H7 (cell line): ENCODE data around the gene PKLR. TPM values are rescaled to one million over a fixed set of nuclear protein-coding genes. Genes with fewer than 3 reads are reported as not detected.
"Not testable (repeated sequence)": the region's sequence is repeated elsewhere in the genome, so short reads cannot be mapped to it uniquely, and the experiment has no call there.

Source experiments
- DNase-seq: peaks from one replicate; pipeline ENCODE4 v3.0.0; 2012
- H3K27me3 ChIP-seq: 2 replicates; pipeline ENCODE4 v1.6.0; 2011; ENCODE audit warnings: mild to moderate bottlenecking, low read length; ENCODE audit not compliant: control insufficient read depth, insufficient read depth
- H3K36me3 ChIP-seq: replicated peaks from 2 replicates; pipeline ENCODE4 v1.5.1; 2011; ENCODE audit warnings: low read length; ENCODE audit not compliant: control insufficient read depth, insufficient read depth
- H3K4me3 ChIP-seq: 2 replicates; pipeline ENCODE4 v1.5.1; 2011; ENCODE audit warnings: low read depth, mild to moderate bottlenecking, control low read depth, low read length, moderate library complexity; ENCODE audit not compliant: insufficient read depth
- total RNA-seq: library from RNA; depleted of rRNA; stranded (reverse); fragments of >200 nt; shearing (Covaris generic); gene quantifications from 2 replicates; pipeline ENCODE4 v1.2.3, GENCODE V29; 2014; rRNA removed

PKLR gene
- 1.00 and 2.2 TPM in 2 replicates for total RNA-seq

DNA sequence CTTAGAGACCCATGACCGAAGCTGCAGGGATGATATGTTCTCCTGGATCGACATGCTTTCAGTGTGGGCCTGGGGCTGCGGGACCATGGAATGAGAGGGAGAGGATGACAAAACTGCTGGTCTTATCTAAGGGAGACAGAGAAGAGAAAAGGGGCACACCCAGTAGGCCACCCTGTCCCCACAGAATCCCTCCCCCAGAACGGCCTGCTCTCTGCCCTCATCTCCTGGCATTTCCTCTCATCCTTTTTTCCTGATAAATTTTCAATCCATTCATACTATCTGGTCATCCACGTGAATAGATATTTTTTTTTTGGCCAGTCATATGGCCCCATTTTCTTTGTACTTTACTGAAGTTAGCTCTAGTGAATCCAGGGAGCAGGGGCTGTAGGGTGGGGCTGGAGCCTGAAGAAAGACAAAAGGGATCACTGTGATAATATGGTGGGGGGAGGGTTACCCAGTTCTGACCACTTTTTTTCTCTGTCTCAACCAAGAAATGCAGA lies at the start of gene PKLR:
PKLR (minus strand) TSS at position 97 of the 500 bp plus-strand sequence; CDS start at position 54, 43 bp downstream.
- Histone ChIP-seq H3K4me3 (no peak within 1 kb of the TSS), H3K27me3 (peaks cover 6% of the 10 kb centered on the region; the same call in 1 of the 2 replicates), H3K36me3 (no peaks in the 10 kb centered on the region)
- DNase-seq, result no peak

DNA sequence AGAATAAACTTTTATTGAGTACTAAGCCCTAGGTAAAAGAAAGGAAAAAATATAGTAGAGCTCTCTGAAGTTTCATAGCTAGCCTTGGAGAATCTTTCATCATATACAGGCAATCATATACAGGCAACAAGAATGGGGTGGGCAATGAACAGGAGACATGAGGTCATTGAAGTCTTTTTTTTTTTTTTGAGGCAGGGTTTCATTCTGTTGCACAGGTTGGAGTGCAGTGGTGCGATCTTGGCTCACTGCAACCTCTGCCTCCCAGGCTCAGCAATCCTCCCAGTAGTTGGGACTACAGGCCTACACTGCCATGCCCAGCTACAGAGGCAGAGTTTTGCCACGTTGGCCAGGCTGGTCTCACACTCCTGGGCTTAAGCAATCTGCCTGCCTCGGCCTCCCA lies 41.6 kb upstream of the PKLR start:
- H3K27me3 ChIP-seq, result no peaks in the 10 kb centered on the region
- no peak overlapping the region for H3K4me3 ChIP-seq
- no peak for DNase-seq
- H3K36me3 ChIP-seq, result peaks cover 27% of the 10 kb centered on the region

GRCh38 chr1:155339515-155340097 lies 38.4 kb upstream of the PKLR start:
- Histone ChIP-seq H3K27me3 (no peaks in the 10 kb centered on the region), H3K36me3 (peaks cover 23% of the 10 kb centered on the region), H3K4me3 (no peak overlapping the region)
- no peak for DNase-seq

- no peak for DNase-seq
- H3K27me3 ChIP-seq, result no peaks in the 10 kb centered on the region
- no peak overlapping the region for H3K4me3 ChIP-seq
- peaks cover 13% of the 10 kb centered on the region for H3K36me3 ChIP-seq
Observed at GRCh38 chr1:155334962-155335361, 33.7 kb upstream of the PKLR start.

GRCh38 chr1:155329980-155330598 lies 28.9 kb upstream of the PKLR start:
- H3K27me3 ChIP-seq, result no peaks in the 10 kb centered on the region
- peaks cover 10% of the 10 kb centered on the region for H3K36me3 ChIP-seq
- no peak overlapping the region for H3K4me3 ChIP-seq
- no peak for DNase-seq

DNA sequence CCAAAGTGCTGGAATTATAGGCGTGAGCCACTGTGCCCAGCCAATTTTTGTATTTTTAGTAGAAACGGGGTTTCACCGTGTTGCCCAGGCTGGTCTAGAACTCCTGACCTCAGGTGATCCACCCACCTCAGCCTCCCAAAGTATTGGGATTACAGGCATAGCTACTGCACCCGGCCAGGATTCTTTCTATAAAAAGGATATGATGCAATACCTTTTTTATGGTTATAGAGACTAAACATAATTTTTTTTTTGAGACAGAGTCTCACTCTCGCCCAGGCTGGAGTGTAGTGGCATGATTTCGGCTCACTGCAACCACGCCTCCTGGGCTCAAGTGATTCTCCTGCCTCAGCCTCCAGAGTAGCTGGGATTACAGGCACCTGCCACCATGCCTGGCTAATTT lies 27.6 kb upstream of the PKLR start:
- H3K27me3 ChIP-seq, H3K4me3 ChIP-seq, H3K36me3 ChIP-seq, DNase-seq: not testable (repeated sequence)

GRCh38 chr1:155327981-155328380 lies 26.7 kb upstream of the PKLR start:
- no peak overlapping the region for H3K4me3 ChIP-seq
- no peak for DNase-seq
- H3K27me3 ChIP-seq, result no peaks in the 10 kb centered on the region
- H3K36me3 ChIP-seq, result peaks cover 9% of the 10 kb centered on the region

- H3K4me3 ChIP-seq, result no peak overlapping the region
- peaks cover 9% of the 10 kb centered on the region for H3K27me3 ChIP-seq
- peaks cover 9% of the 10 kb centered on the region for H3K36me3 ChIP-seq
- no peak for DNase-seq
Observed at GRCh38 chr1:155326631-155327037, 25.4 kb upstream of the PKLR start.

DNA sequence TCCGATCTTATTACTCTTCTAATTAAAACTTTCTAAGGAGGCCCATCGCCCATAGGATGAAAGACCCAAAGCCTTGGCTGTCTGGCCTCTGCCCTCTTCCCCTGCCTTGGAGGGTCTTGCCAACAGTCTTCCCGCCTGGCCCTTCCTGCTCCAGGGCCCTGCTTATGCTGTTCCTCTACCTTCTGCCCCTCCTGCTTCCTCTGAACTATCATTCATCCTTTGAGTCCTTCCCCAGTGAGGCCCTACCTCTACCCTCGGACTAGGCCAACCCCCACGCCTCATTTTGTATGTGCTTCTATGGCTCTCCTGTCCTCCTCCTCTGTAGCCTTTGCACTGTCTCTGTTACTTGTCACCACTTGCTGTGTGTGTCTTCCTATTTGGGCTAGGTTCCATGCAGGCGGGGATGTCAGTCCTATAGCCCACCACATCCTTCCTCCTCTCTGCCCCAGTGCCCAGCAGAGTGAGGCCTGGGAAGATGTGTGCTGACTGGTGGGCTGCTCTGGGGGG lies 24.8 kb upstream of the PKLR start:
- Histone ChIP-seq H3K27me3 (peaks cover 12% of the 10 kb centered on the region), H3K36me3 (peaks cover 9% of the 10 kb centered on the region), H3K4me3 (no peak overlapping the region)
- no peak for DNase-seq

- peak overlapping the region; percentile 98 for H3K4me3 ChIP-seq
- peaks cover 14% of the 10 kb centered on the region for H3K27me3 ChIP-seq
- no peak for DNase-seq
Observed at GRCh38 chr1:155325603-155325893, 24.3 kb upstream of the PKLR start.

DNA sequence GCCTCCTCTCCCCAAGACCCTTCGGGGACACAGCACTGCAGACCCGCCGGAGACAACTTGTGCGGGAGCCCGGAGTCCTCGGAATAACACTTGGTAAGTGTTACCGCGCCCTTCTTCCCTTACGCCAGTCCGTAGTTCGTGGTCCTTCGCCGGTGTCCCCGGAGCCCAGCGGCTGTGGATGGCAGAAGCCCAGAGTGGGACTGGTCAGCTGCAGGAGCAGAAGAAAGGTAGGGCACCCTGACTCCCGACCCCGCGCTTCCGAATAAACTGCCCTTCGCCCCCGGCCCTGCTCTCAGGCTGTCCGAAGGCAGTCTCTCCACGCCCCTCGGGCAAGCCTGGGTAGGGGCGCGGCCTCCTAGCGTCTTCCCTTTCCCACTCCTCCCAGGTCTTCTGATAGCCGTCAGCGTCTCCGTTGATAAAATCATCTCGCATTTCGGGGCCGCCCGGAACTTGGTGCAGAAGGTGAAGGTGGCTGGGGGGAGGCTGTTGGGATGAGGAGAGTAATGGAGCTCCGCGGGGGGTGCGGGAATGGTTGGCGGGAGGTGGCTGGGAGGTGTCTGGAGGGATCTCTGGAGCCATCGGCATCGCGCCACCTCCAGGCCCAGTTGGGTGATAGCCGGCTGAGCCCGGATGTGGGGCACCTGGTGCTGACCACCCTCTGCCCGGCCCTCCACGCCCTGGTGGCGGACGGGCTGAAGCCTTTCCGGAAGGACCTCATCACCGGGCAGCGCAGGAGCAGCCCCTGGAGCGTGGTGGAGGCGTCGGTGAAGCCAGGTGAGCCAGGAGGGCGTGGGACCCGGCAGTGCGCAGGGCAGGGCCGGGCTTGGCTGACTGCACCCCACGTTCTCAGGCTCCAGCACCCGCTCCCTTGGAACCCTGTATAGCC lies 23.7 kb upstream of the PKLR start:
- peak; percentile 95 for DNase-seq
- H3K27me3 ChIP-seq, result peaks cover 14% of the 10 kb centered on the region
- H3K4me3 ChIP-seq, result peak overlapping the region; percentile 98
- peaks cover 6% of the 10 kb centered on the region for H3K36me3 ChIP-seq

More at GRCh38 chr1:155325603-155325893, 24.3 kb upstream of the PKLR start:
- peaks cover 9% of the 10 kb centered on the region for H3K36me3 ChIP-seq

GRCh38 chr1:155324037-155324716 lies 22.9 kb upstream of the PKLR start:
- peak overlapping the region; percentile 98 for H3K4me3 ChIP-seq
- peak; percentile 99 for DNase-seq
- peaks cover 14% of the 10 kb centered on the region for H3K27me3 ChIP-seq
- H3K36me3 ChIP-seq, result peaks cover 13% of the 10 kb centered on the region

DNA sequence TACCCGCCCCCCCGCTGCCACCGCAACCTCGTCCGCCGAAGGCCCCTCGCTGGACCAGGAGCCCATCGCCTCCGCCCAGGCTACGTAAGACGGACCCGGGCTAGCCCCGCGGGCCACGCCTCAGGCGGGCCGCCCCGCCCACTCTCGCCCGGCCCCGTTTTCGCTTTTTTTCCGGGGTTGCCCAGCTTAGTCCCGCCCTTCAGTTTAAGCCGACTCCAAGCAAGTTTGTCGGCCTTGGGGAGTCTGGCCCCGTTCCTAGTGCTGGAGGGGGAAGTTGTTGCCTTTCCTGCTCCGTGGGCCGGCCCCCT lies 22.4 kb upstream of the PKLR start:
- Histone ChIP-seq H3K36me3 (peaks cover 17% of the 10 kb centered on the region), H3K4me3 (peak overlapping the region; percentile 98), H3K27me3 (peaks cover 14% of the 10 kb centered on the region)
- peak; percentile 96 for DNase-seq

DNA sequence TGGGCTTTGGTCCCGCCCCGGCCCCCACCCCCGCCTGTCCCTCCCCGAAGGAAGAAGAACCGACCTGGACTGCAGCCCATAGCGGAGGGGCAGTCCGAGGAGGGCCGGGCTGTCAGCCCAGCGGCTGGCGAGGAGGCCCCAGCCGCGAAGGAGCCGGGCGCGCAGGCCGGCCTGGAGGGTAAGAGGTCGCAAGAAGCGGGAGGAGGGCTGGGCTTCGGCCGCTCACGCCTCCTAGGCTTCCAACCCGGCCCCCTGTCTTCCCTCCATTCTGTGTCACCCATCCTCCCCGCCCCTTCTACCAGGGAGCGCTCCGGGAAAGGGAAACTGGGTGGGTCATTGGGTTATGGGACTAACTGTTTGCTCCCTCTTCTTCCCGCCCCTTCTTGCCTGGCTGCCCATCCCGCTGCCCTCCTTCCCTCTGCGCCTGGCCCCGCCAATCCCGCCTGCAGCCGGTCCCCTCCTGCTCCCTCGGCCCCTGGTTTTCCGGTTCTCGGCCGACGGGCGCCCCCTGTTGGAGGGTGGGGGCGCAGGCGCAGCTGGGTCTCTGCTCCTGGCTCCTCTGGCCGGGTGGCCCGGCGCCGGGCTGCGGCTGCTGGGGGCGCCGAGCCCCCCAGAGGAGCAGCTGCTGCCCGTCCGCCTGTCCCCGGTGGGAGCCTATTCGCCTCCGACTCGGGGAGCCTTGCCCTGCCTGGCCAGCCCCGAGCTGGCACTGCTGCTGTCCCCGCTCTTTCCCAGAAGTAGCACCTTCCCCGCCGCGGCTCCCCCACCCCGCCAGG lies 21.9 kb upstream of the PKLR start:
- DNase-seq, result peak; percentile 97
- peaks cover 14% of the 10 kb centered on the region for H3K27me3 ChIP-seq
- H3K4me3 ChIP-seq, result peak overlapping the region; percentile 98
- H3K36me3 ChIP-seq, result peaks cover 20% of the 10 kb centered on the region
